ENCODE data around the gene MYO1A.

Gene MYO1A

DNA sequence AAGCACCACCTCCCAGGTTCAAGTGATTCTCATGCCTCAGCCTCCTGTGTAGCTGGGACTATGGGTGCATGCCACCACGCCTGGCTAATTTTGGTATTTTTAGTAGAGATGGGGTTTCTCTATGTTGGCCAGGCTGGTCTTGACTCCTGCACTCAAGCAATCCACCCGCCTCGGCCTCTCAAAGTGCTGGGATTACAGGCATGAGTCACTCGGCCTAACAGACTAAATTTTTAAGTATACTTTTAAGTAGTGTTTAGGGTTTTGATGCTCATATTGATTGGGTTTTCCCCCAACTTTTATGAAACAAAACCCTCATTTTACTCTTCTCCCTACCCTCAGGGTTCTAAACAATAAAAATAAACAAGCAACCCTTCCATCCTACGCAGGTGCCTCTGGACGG lies 5.5 kb downstream of the MYO1A start:
- TF ChIP-seq, protein P1, sequence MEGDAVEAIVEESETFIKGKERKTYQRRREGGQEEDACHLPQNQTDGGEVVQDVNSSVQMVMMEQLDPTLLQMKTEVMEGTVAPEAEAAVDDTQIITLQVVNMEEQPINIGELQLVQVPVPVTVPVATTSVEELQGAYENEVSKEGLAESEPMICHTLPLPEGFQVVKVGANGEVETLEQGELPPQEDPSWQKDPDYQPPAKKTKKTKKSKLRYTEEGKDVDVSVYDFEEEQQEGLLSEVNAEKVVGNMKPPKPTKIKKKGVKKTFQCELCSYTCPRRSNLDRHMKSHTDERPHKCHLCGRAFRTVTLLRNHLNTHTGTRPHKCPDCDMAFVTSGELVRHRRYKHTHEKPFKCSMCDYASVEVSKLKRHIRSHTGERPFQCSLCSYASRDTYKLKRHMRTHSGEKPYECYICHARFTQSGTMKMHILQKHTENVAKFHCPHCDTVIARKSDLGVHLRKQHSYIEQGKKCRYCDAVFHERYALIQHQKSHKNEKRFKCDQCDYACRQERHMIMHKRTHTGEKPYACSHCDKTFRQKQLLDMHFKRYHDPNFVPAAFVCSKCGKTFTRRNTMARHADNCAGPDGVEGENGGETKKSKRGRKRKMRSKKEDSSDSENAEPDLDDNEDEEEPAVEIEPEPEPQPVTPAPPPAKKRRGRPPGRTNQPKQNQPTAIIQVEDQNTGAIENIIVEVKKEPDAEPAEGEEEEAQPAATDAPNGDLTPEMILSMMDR (IDR thresholded peaks at IDR 0.05; ENCODE audit: low read depth, low read length), result no peak
- no peak for DNase-seq (ENCODE audit: extremely low read depth, low read depth)

DNA sequence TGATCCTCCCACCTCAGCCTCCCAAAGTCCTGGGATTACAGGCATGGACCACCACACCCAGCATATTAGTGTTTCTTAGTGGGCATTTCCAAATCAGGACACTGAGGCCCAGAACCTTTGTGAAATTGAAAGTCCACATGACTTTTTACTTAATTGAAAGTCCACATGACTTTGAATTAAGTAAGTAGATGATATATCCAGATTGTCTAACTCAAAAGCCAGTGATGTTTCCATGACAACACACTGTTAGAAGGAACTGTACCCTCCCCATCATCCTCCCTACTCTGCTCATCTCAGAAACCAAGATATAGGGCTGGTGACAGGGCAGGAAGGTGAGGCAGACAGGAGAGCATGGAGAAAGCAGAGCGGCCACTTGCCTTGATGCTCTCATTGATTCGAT lies 7.2 kb downstream of the MYO1A start:
- DNase-seq (ENCODE audit: extremely low read depth, low read depth), result no peak
- TF ChIP-seq, protein P1 (IDR thresholded peaks at IDR 0.05; ENCODE audit: low read depth, low read length), result no peak

DNA sequence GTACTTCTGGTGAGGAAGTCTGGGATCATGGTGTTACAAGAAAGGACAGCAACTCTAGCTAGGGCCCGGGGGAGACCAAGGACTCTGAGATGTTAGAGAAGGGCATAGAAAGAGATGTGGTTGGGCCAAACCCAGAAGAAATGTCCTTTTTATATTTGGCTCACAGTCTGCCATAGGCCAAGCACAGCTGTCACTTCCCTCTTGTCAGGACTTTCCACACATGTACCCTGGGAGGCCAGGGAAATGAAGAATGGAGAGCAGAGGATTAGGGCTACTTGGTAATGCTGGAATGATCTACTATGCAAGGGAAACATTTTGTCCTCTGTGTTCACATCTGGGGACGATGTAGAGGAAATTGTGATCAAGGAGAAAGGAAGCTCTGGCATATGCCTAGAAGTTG lies 9.2 kb downstream of the MYO1A start:
- TF ChIP-seq, protein P1 (IDR thresholded peaks at IDR 0.05; ENCODE audit: low read depth, low read length), result no peak
- no peak for DNase-seq (ENCODE audit: extremely low read depth, low read depth)

DNA sequence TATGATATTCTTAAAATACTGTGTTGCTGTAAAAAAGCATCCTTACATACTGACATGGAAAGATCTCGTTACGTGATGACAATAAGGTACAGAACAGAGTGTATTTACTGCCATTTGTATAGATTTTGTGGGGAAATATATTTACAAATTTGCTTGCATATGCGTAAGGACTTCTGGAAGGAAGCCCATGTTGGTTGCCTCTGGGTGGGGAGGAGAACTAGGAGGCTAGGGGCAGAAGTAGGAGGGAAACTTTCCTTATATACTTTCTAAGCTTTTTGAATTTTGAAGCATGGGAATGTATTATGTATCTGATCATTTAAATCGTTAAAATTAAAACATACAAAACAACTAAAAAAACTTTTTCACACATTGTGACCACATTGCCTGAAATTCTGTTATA lies 9.7 kb downstream of the MYO1A start:
- TF ChIP-seq, protein P1 (IDR thresholded peaks at IDR 0.05; ENCODE audit: low read depth, low read length), result no peak
- no peak for DNase-seq (ENCODE audit: extremely low read depth, low read depth)

DNA sequence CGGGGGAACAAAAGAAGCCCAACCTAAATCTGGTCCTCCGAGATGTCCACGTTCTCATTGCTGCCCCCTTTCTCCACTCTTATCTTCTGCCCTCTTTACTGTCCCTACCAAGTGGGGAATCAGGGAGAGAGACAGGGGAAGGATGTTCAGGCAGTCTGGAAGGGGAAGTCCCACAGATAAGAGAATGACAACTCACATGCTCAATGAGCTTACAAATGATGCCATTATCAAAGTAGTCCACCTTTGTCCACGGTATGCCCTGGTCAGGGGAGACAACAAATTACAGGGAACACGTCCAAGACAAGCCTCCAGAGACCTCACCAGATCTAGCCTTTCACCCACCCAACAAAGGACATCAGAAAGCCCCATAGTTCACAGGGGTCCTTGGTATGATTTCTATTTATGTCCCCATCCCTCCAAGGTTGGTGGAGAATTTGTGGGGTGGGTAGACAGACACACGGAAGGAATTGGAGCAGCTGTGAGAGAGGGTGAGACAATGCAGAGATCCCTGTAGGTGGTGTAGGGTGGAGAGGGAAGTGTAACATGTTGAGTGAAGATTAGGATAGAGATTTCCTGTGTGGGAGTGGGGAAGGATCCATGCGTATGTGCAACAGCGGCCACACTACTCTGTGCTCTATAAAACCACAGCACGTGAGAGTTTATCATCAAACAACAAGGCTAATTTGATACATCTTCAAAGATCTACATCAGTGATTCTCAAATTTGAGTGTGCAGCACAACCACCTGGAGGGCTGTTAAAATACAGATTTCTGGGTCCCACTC lies 10.7 kb downstream of the MYO1A start:
- DNase-seq (ENCODE audit: extremely low read depth, low read depth), result no peak
- TF ChIP-seq, protein P1 (IDR thresholded peaks at IDR 0.05; ENCODE audit: low read depth, low read length), result no peak

DNA sequence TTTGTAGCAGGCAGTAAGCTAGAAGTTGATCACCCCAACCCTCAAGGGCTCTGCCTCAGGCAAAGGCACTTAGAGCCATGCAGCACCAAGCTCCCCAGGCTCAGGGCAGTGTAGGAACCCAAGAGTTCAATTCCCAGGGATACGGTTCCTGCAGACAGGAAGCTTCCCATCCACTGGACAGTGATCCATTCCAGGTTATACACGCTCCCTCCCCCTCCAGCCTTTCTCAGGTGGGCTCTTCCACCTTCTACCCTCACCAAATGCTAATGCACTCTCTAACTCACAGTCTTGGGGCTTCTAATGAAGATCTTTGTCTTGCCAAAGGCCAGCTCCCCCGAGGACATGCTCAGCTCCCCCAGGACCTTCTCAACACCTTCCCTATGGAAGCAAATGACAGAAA lies 12.7 kb downstream of the MYO1A start:
- TF ChIP-seq, protein P1 (IDR thresholded peaks at IDR 0.05; ENCODE audit: low read depth, low read length), result no peak
- no peak for DNase-seq (ENCODE audit: extremely low read depth, low read depth)

DNA sequence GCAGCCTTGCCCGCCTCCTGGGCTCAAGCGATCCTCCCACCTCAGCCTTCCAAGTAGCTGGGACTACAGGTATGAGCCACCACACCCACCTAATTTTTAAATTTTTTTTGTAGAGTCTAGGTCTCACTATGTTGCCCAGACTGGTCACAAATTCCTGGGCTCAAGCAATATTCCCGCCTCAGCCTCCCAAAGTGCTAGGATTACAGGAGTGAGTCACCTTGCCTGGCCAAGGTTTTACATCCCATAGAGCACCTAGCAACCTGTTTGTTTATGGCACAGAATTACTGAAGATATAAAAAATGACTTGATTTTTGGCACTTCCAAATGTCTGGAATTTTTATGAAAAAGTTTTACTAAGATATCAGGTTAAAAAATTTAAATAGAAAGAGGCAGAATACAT lies 16.5 kb downstream of the MYO1A start:
- no peak for DNase-seq (ENCODE audit: extremely low read depth, low read depth)

More for the DNA sequence above, 16.5 kb downstream of the MYO1A start:
- TF ChIP-seq, protein P1 (IDR thresholded peaks at IDR 0.05; ENCODE audit: low read depth, low read length), result no peak
